ENCODE data around the gene ANKIB1. TPM values are rescaled to one million over a fixed set of nuclear protein-coding genes. Genes with fewer than 3 reads are reported as not detected.
A peak's percentile ranks its signal among the peaks of the same experiment; 100 is the strongest.

Gene ANKIB1
- total RNA-seq, 2 experiments from 2014 or later = 25.3 to 42.3 TPM

GRCh38 chr7:92255308-92255707 is 9.5 kb downstream of the ANKIB1 start:
- H2AFZ ChIP-seq (ENCODE audit: low read length) = no peak overlapping the region
- no peaks in the 10 kb centered on the region for H3K9me2 ChIP-seq (ENCODE audit: insufficient read depth, low read length)
- H3K4me3 ChIP-seq (ENCODE audit: low read depth, low read length, poor library complexity, severe bottlenecking) = no peak overlapping the region
- BruUV-seq (replicated peaks) = no TSS peak
- H3K4me1 ChIP-seq (ENCODE audit: insufficient read depth, low read length, poor library complexity, severe bottlenecking) = peaks cover 15% of the 10 kb centered on the region
- ChIA-PET CTCF (ENCODE audit: unreplicated experiment) (interaction anchor here (0.6 kb wide), 1 partner anchor 11 kb away, joined by 3 read pairs; no protein-coding TSS in a partner anchor), POLR2A (interaction anchor here (0.6 kb wide), 2 partner anchors 8 to 121 kb away, joined by 3 to 4 read pairs; no protein-coding TSS in a partner anchor)
- no peaks in the 10 kb centered on the region; the same call in 1 of the 2 replicates for H4K20me1 ChIP-seq (ENCODE audit: insufficient read depth, low read length)
- intact Hi-C loops (cut with micrococcal nuclease; ENCODE audit: unreplicated experiment) = no loop called here
- H3K4me2 ChIP-seq (ENCODE audit: low read length) = no peak overlapping the region
- no peak overlapping the region for H3K27ac ChIP-seq (ENCODE audit: low read depth, low read length, poor library complexity, severe bottlenecking)
- peaks cover 47% of the 10 kb centered on the region for H3K36me3 ChIP-seq (ENCODE audit: insufficient read depth, low read length)
- no peak for DNase-seq (ENCODE audit: low spot score)
- TF ChIP-seq EZH2phosphoT487 (IDR thresholded peaks at IDR 0.05; ENCODE audit: borderline replicate concordance, low read depth, low read length) (no peak), CTCF (conservative IDR thresholded peaks at IDR 0.05; ENCODE audit: low read length) (no peak)
- H3K79me2 ChIP-seq (ENCODE audit: insufficient read depth, low read depth, low read length) = peaks cover 95% of the 10 kb centered on the region
- H3K9me3 ChIP-seq (ENCODE audit: low read length) = peaks cover 26% of the 10 kb centered on the region; the same call in 1 of the 2 replicates

- POLR2A ChIA-PET = interaction anchor here (1.3 to 1.5 kb wide), 2 partner anchors 9 to 33 kb away, joined by 3 read pairs; no protein-coding TSS in a partner anchor
- Histone ChIP-seq H3K4me2 (ENCODE audit: low read length) (no peak overlapping the region), H3K27ac (ENCODE audit: low read depth, low read length, poor library complexity, severe bottlenecking) (no peak overlapping the region), H2AFZ (ENCODE audit: low read length) (no peak overlapping the region), H3K9me3 (ENCODE audit: low read length) (peaks cover 26% of the 10 kb centered on the region; the same call in 1 of the 2 replicates), H3K9me2 (ENCODE audit: insufficient read depth, low read length) (no peaks in the 10 kb centered on the region), H3K79me2 (ENCODE audit: insufficient read depth, low read depth, low read length) (peaks cover 77% of the 10 kb centered on the region), H3K36me3 (ENCODE audit: insufficient read depth, low read length) (peaks cover 35% of the 10 kb centered on the region), H3K4me3 (ENCODE audit: low read depth, low read length, poor library complexity, severe bottlenecking) (no peak overlapping the region), H3K4me1 (ENCODE audit: insufficient read depth, low read length, poor library complexity, severe bottlenecking) (peaks cover 15% of the 10 kb centered on the region), H4K20me1 (ENCODE audit: insufficient read depth, low read length) (no peaks in the 10 kb centered on the region; the same call in 1 of the 2 replicates)
- TF ChIP-seq CTCF (conservative IDR thresholded peaks at IDR 0.05; ENCODE audit: low read length) (no peak), EZH2phosphoT487 (IDR thresholded peaks at IDR 0.05; ENCODE audit: borderline replicate concordance, low read depth, low read length) (no peak)
- intact Hi-C loops (cut with micrococcal nuclease; ENCODE audit: unreplicated experiment) = no loop called here
- DNase-seq (ENCODE audit: low spot score) = no peak
- BruUV-seq (replicated peaks) = no TSS peak
- CTCF ChIA-PET (ENCODE audit: unreplicated experiment) = no interaction called here
Measured at GRCh38 chr7:92259062-92259461, 13.3 kb downstream of the ANKIB1 start.

GRCh38 chr7:92259610-92260247 is 14.0 kb downstream of the ANKIB1 start:
- ChIA-PET POLR2A (interaction anchor here (0.5 to 1.5 kb wide), 4 partner anchors 9 to 436 kb away, joined by 3 to 4 read pairs (median 4); no protein-coding TSS in a partner anchor), CTCF (ENCODE audit: unreplicated experiment) (no interaction called here)
- TF ChIP-seq CTCF (conservative IDR thresholded peaks at IDR 0.05; ENCODE audit: low read length) = no peak
- Histone ChIP-seq H3K9me3 (ENCODE audit: low read length) (peaks cover 20% of the 10 kb centered on the region; the same call in 1 of the 2 replicates), H2AFZ (ENCODE audit: low read length) (no peak overlapping the region), H3K79me2 (ENCODE audit: insufficient read depth, low read depth, low read length) (peaks cover 77% of the 10 kb centered on the region), H3K4me2 (ENCODE audit: low read length) (peak overlapping the region; percentile 12; the same call in 1 of the 2 replicates), H3K4me3 (ENCODE audit: low read depth, low read length, poor library complexity, severe bottlenecking) (no peak overlapping the region), H3K27ac (ENCODE audit: low read depth, low read length, poor library complexity, severe bottlenecking) (peak overlapping the region; percentile 17), H3K36me3 (ENCODE audit: insufficient read depth, low read length) (peaks cover 33% of the 10 kb centered on the region), H4K20me1 (ENCODE audit: insufficient read depth, low read length) (no peaks in the 10 kb centered on the region; the same call in 1 of the 2 replicates), H3K9me2 (ENCODE audit: insufficient read depth, low read length) (no peaks in the 10 kb centered on the region), H3K4me1 (ENCODE audit: insufficient read depth, low read length, poor library complexity, severe bottlenecking) (peaks cover 15% of the 10 kb centered on the region)
- no TSS peak for BruUV-seq (replicated peaks)
- DNase-seq (ENCODE audit: low spot score) = peak; percentile 20
- intact Hi-C loops (cut with micrococcal nuclease; ENCODE audit: unreplicated experiment) = no loop called here

All from OCI-LY7 (cell line).